HAP-1 (cell line): ENCODE data around the gene UTY.

ENCODE experiments used
- DNase-seq, 2 experiments: peaks; one replicate each; pipeline ENCODE4 v3.0.0-alpha.2; 2016 to 2020; ENCODE audit warnings: low spot score in 2 of 2
- H3K27me3 ChIP-seq: fragments of 250-450 bp; sonication (Bioruptor Pico); 2 replicates; pipeline ENCODE4 v1.5.1; 2020; ENCODE audit warnings: low read depth, mild to moderate bottlenecking, moderate library complexity
- H3K36me3 ChIP-seq: fragments of 250-450 bp; sonication (Bioruptor Pico); replicated peaks from 2 replicates; pipeline ENCODE4 v1.5.1; 2020; ENCODE audit warnings: mild to moderate bottlenecking
- H3K4me1 ChIP-seq: fragments of 250-450 bp; sonication (Bioruptor Pico); 2 replicates; pipeline ENCODE4 v1.5.1; 2020; ENCODE audit warnings: mild to moderate bottlenecking
- H3K4me3 ChIP-seq: fragments of 250-450 bp; sonication (Bioruptor Pico); 2 replicates; pipeline ENCODE4 v1.5.1; 2020; ENCODE audit warnings: mild to moderate bottlenecking, moderate library complexity
- H3K9me3 ChIP-seq: fragments of 250-450 bp; sonication (Bioruptor Pico); 2 replicates; pipeline ENCODE4 v1.5.1; 2020; ENCODE audit warnings: mild to moderate bottlenecking, moderate library complexity
- in situ Hi-C: fragments of 300-500 bp; cut with MboI; formaldehyde crosslinking; loops from 3 replicates; pipeline ENCODE4 v1.14.3; 2020; ENCODE audit warnings: low sequenced_read_pairs, inconsistent platforms, mixed read lengths

UTY gene

DNA sequence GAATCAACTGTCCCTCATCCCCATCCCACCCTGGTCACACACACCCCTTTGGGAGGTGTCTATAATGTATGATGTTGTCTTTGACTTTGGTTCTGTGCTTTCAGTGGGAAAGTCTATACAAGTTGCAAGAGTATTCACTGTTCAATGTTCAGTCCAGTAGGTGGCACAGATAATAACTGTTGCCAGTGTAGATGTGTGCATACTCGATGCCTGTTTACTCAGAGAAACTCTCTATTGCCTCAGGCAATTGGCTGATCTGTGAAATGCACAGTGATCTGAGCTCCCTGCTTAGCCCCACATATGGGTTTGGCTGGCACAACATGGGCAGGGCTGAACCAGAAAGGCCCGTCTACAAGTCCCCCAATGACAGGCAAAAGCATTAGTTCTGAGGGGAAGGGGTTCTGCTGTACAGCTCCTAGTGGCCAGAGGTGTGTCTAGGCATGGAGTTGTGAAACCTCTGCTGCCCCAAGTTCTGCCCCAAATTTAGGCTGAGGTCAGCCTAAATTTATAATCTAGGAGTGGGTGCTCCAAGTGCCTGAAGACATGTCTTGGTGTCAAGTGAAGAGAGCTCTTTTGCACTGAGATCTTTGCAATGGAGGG, 252.4 kb downstream of the UTY start:
- Histone ChIP-seq H3K4me3 (no peak overlapping the region), H3K9me3 (no peaks in the 10 kb centered on the region), H3K36me3 (no peaks in the 10 kb centered on the region), H3K27me3 (no peaks in the 10 kb centered on the region), H3K4me1 (no peaks in the 10 kb centered on the region)
- in situ Hi-C loops = no loop called here
- no peak for DNase-seq

DNA sequence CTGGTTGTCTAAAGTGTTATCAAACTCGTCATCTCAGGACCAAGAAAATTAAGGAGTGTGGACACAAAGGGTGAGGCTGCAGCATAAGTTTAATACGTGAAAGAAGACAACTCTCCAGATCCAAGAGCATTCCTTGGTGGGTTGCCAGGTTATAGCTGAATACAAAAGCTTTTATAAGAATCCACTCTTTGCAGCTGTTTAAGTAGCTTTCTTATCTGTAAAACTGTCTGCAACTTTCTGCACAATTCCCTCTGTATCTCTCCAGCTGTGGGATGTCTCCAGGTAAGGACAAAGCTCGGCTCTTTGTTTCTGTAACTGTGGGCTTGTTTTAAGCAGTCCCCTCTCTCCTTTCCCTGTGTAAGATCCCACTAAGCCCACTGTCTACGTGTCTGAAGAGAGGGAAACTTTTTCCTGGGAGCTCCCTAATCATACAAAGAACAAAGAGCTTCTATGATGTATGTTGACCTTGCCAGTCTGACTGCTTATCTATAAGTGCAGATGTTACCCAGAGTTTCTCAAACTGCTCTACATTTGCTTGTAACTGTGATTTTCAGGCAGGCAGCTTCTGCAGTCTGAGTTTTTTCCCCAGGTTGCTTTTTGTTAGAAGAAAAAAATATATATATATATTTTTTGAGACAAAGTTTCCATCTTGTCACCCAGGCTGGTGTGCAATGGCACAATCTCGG, 268.7 kb downstream of the UTY start:
- Histone ChIP-seq H3K36me3 (no peaks in the 10 kb centered on the region), H3K4me3 (no peak overlapping the region), H3K27me3 (no peaks in the 10 kb centered on the region), H3K9me3 (no peaks in the 10 kb centered on the region), H3K4me1 (no peaks in the 10 kb centered on the region)
- DNase-seq = no peak
- in situ Hi-C loops = no loop called here

- Histone ChIP-seq H3K27me3 (no peaks in the 10 kb centered on the region), H3K4me3 (no peak overlapping the region), H3K4me1 (no peaks in the 10 kb centered on the region), H3K36me3 (no peaks in the 10 kb centered on the region), H3K9me3 (no peaks in the 10 kb centered on the region)
- no peak for DNase-seq
- in situ Hi-C loops = no loop called here
Observed at GRCh38 chrY:13205214-13205613, 274.6 kb downstream of the UTY start.
